Activated CD4-positive, CD25-positive, alpha-beta regulatory T cell treated with anti-CD3 and anti-CD28 coated beads, Interleukin-2, amount 50 U/mL, for 24 hours (primary cell): Measurements from ENCODE around the gene NBEAL2.
A peak's percentile ranks its signal among the peaks of the same experiment; 100 is the strongest.
"Not testable (repeated sequence)": the region's sequence is repeated elsewhere in the genome, so short reads cannot be mapped to it uniquely, and the experiment has no call there.

Experiments
- ATAC-seq, 2 donors: fragments of 150-1000 bp; cut with Tn5 transposase; one replicate each; pipeline ENCODE4 v1.10.0; 2021; ENCODE audit warnings: mild to moderate bottlenecking in 1 of 2, moderate library complexity in 1 of 2

The NBEAL2 gene

DNA sequence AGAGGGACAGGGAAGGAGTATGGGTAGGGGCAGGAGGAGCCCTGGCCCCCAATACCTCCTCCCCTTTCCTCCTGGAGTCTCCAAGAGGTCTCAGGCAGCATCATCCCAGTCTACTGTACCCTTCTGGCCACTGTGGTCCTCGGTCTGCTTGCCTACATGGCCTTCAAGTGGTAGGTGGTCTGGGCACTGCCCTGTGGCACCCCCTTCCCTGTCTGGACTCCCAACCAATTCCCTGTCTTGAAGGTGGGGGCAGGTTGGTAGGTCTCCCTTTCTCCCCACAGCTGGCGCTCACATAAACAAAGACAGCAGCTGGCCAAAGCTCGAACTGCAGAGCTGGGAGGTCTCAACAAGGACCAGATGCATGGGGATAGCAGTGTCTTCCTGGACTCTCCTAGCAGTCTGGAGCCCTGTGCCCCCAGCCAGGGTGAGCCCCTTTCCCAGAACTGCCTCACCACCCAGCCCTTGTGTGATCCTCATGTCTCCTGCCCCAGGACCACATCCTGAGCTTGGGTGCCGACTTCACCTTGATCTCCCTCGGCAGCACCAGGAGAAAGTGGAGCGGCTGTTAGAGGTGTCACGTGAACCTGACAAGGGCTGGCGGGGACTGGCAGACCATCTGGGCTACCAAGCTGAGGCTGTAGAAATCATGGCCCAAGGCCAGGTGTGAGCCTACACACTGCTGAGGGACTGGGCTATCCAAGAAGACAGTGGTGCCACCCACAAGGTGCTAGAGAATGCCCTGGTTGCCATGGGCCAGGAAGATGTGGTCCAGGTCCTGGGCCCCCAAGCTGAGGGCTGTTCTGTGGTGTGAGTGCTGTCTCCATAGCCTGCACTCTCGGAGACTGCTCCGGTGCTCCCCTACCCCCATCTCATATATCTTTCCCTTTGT is 33.1 kb downstream of the NBEAL2 start:
- no peak for ATAC-seq

DNA sequence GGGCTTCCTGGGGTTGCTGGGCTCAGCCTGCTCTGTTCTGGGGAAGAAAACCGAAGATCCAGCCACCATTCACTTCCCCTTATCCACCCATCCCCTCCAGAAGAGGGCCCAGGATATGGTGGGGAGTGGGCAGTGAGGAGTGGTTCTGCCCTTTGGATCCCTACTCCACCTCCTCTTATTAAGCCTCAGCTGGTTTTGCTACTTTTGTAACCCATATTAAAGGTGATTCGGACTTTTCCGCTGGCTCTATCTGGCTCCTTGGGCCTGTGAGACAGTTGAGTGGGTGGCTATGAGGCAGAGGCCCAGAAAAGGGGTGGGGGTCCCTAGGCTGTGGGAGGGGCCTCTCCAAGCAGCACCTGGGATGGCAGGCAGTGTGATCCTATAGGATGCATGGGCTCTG is 33.8 kb downstream of the NBEAL2 start:
- no peak for ATAC-seq

DNA sequence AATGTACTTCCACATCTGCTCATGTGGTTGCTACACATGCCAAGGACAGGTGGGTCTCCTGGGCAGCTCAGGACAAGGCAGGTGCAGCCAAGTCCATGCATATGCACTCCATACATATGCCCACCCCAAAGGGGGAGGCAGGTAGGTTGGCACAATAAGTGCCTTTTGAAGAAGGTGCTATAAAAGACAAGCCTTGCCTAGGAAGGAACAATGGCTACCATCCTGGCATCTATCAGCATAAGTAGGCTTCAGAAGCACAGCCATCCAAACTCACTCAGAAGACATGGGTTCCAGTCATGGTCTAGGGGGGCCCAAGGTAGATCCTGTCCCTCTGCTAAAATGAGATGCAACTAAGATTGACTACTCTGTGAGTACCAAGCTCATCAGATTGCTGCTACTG is 34.6 kb downstream of the NBEAL2 start:
- ATAC-seq, result no peak

DNA sequence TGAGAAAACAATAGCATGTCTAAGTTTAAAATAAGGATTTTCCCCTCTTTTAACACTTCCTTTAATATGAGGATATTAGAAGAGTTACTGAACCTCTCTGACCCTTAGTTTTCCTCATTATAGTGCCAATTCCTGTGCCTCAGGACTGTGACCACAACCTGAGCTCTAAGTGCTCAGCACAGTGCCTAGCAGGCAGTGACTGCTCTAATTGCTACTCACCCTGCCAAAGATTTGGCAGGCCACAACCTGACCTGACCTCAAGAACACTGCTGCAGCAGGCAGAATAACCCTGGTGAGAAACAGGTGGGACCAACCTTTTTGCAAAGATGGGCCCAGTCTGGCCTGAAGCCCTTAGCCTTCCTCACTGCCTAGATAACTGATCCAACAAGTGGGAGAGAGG is 35.7 kb downstream of the NBEAL2 start:
- ATAC-seq, result no peak

DNA sequence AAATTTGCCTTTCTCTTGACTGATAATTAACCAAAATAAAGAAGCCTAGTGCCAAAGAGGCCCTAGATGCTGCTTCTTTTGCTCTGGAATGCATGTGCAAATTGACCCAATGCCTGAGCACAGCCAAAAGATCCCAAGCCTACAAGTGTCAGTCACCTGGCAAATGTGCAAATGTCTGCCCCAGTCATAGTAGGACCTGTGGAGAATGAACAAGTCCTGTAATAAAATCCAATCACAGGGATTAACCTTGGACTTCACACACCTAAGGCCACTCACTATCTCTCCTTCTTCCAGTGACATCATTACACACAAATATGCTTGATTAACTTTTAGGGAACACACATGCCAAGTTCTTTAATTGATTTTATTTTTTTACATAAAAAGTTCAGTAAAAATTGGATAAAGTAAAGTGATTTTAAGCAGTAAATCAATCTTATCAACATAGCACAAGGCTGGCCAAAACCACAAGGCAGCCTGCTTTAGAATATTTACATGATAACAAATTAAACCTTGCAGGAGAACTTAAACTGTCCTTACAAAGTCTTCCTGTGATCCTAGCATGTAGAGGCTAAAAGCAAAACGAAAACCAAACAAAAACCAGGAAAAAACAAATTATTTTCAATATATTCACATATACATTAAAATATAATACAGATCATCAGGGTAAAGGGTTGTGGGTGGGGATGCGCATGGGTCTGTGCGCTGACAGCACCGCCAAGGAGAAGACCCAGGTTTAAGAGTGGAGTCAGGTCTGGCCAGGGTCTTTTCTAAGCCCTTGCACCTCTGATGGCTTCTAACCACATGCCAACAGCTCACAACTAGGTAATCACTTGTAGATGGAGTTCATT is 36.8 kb downstream of the NBEAL2 start:
- ATAC-seq, result no peak

DNA sequence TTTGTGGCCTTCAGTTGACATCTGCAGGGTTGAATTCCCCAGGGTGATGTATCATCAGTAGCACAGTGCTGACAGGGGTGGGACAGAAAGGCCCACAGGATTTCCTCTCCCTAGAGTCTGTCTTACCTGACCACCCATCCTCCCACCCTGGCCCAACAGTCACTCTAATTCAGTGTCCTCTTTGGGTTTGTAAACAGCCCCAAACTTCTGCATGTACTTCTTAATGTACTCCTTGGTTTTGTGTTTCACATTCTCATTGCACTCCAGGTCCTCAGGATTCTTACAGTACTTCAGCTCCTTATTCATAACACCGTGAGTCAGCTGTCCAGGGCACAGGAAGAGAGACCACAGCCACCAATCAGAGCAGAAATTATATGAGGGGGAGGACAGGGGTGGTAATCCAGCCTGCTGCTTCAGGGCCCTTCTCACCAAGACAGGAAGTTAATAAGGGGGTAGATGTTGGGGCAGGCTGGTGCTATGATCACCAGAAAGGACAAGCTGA is 37.5 kb downstream of the NBEAL2 start:
- ATAC-seq, result peak; percentile 75 to 77

DNA sequence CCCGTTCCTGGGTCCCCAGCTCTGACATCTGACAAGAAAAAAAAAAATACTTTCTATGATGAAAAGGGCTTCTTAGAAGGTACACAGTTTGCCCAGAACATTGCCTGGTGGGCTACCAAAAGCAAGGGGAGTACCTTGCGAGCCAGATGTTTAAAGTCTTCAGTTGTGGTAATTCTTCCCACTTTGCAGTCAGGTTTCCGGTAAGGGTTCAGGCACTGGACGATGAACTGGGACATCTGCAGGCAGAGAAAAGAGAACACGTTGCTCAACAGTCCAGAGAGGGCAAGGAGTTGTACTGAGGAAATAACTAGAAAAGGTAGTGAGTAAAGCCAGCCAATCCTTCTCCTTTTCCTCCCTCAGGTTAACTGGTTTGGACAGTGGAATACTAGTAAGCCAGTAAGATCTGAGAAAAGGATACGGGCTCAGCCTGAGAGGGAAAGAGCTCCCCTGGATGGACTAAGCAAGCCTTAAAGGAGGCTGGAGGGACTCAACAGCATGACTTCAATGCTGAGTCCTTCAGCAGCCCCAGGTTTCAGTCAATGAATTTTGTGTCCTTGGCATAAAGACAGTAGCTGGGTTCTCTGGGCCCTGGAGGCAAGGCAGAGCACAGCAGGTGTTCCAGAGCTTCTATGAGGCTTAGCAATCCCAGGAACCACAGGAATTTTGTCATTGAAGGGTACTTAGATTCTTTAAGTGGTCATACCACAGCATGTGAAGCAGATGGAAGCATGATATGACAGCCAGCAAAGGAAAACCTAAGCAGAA is 38.2 kb downstream of the NBEAL2 start:
- no peak for ATAC-seq

DNA sequence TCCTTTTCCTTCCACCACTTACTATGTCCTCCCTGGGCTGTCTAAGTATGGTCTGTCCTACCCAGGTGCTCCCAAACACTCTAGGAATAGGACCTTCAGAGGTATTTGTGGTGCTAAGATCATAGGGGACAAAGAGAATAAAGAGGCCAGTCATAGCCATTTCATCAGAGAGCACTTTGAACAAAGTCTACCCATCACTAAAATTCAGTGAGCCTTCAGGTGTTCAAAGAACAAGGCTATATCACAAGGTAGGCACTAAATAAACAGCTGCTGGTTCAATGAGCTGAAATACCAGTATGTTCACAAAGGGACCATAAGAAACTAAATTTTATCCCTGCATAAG is 38.8 kb downstream of the NBEAL2 start:
- ATAC-seq, result no peak

DNA sequence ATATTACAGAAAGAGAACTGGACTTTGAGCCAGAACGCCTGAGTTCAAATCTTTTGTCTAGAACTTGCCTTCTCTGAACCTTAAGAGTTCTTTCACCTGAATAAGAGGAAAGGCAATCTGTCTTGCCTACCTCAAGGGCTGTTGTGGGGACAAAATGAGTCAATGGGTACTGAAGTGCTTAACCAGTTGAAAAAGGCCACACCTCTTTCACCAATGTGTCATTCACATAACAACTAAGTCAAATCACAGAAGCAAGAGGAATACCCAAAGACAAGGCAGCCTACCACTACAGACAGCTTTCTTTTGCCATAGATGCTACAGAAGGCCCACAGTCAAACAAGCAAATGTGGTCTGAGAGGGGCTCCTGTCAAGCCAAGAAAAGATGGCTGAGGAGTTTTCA is 39.7 kb downstream of the NBEAL2 start:
- ATAC-seq, result peak; percentile 88 to 91

DNA sequence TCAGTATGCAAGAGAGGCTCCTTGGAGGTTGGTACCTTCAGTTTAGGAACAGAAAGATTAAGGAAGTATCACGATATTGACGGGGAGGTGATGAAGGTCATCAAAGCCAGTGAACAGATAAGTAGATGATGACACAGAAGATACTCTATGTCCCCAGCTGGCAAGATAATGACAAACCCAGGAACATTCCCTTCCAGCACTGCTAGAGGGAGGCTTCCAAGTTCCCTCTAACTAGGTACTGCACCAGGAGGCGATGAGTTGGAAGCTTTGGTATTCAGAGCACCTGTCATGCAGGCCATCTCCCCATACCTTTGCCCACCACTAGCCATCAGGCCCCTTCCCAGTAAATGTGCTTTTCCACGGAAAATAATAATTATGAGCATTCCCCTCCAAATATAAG is 40.8 kb downstream of the NBEAL2 start:
- ATAC-seq, result no peak

DNA sequence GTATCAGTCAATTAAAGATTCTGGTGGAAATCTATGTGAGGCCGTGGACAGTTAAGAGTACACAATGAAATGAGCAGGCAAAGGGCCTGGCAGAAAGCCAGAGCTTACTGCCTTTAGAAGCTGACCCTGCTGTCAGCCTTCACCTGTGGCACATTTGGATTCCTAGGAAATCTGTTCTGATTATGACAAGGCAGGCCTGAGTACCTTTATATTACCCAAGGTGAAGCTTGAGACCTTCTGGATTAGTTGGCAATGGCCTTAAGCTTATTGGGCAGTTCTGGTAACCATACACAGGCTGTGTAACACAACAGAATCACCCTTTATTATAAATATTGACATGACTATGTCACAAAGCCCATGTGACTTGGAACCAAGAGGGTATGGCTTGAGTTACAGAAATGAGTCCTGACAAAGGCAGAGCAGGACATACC is 43.2 kb downstream of the NBEAL2 start:
- ATAC-seq, result no peak

DNA sequence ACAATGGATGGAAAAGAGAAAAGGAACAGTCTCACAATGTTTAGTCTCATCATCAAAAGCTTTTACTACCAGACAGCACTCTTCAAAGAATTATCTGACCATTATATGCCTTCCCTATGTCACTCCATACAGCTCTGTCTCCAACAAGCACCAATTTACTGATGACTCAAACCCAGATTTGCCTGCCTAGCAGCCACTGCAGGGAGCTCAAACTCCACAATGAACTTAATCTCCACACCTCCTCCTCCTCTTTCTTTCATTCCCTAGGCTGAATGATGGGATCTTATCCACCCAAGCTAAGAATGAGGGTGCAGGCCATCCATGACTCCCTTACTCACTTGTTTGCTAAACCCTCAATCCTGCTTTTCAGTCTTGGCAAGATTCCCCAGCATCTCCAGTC is 45.5 kb downstream of the NBEAL2 start:
- no peak for ATAC-seq

DNA sequence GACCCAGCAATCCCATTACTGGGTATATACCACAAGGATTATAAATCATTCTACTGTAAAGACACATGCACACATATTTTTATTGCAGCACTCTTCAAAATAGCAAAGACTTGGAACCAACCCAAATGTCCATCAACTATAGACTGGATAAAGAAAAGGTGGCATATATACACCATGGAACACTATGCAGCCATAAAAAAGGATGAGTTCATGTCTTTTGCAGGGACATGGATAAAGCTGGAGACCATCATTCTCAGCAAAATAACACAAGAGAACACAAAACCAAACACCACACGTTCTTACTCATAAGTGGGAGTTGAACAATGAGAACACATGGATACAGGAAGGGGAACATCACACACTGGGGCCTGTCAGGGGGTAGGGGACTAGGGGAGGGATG is 47.0 kb downstream of the NBEAL2 start:
- ATAC-seq, result not testable (repeated sequence)

DNA sequence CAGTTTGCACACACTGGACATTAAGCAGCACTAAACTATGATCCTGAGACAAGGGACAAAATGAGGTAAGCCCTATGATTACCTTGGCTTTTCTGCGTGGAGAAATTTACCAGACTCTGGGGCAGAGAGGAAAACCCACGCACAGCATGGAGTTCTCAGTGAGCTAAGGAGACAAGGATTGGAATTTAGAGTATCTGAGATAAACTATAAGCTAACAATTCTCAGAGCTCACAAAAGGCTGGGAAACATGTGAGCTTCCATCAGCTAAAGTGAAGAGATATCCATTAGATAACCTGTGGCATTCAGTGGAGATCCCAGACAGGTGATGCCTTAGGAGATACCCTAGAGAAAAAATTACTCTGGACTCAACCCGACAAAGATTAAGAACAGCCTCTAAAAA is 48.7 kb downstream of the NBEAL2 start:
- no peak for ATAC-seq

DNA sequence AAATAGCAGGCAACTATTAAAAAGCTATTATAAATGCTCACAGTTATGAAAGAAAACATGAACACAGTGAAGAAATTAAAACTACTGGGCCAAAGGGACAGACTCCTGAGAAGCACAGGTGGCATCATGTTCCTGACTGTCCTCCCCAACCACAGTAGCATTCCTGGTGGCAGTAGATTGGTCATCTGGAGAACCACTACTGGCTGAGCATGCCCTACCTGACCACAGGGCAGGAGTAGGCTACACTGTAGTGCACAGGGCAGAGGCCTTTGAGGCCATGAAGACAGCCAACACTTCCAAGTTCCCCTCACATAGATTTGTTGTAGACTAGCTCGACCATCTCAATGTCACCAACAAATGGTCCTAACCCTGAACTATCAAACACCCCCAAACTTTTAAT is 49.2 kb downstream of the NBEAL2 start:
- ATAC-seq, result no peak

DNA sequence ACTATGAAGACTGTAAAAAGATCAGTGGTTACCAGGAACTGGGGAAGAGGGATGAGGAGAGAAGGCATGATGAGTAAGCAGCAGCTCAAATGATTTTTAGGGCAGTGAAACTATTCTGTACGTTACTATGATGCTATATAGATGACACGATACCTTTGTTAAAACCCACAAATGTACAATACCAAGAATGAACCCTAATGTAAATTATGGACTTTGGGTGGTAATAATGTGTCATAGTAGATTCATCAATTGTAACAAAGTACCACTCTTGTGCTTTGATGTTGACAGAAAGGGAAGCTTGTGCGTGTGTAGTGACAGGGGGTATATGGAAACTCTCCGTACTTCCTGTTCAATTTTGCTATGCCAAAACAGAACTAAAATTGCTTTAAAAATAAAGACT is 51.6 kb downstream of the NBEAL2 start:
- ATAC-seq, result peak; percentile 94 to 97

DNA sequence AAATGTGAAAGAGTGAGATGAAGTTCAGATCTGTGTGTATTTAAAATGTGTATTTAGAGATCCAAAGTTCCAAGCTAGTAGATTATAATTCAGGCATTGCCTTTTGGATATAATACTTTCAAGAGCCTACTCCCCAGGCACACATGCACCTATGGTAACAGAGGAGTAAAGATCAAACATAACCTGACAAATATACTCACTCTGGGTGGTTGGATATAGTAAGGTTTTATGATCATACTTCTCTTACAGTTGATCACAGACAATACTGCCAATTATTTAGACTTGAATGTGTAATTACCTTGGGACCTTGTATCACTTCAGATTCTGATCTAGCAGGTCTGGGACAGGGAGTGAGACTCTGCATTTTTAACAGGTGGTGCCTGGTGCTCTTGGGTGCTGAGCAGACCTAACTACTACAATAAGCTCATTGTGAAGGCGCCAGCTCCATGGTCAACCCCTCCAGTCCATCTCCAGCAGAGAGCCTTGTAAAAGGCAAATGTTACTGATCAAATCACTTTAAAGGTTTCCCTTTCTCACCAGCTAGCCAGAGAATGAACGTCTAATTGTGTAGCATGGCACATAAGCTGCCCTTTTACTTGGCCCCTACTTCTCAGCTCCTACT is 55.5 kb downstream of the NBEAL2 start:
- no peak for ATAC-seq

DNA sequence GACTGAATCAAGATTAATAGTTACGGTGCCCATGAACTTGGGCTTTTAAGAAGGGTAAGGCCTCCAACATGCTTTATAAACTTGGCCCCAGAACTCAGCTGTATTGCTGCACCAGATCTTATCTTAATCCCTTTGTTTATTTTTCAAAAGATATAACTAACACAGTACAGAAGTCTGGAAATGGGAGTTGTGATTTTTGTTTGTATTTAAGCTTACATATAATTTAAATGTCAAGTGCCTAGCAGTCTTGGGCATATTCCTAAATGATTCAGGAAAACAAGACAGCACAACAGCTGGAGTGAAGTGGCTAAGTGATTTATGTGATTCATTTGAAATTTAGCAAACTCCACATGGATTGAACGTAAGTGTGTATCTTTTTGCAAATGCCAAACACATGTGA is 56.2 kb downstream of the NBEAL2 start:
- no peak for ATAC-seq

DNA sequence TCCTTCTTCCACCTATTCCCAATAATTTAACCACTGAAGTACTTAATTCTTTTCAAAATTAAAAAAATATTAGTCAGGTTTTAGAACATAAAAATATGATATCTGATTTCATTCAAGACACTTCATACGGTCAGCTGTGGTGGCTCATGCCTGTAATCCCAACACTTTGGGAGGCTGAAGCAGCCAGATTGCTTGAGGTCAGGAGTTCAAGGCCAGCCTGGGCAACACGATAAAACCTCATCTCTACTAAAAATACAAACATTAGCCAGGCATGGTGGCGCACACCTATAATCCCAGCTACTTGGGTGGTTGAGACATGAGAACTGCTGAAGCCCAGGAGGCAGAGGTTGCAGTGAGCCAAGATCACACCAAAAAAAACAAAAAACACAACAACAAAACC is 56.7 kb downstream of the NBEAL2 start:
- no peak for ATAC-seq

DNA sequence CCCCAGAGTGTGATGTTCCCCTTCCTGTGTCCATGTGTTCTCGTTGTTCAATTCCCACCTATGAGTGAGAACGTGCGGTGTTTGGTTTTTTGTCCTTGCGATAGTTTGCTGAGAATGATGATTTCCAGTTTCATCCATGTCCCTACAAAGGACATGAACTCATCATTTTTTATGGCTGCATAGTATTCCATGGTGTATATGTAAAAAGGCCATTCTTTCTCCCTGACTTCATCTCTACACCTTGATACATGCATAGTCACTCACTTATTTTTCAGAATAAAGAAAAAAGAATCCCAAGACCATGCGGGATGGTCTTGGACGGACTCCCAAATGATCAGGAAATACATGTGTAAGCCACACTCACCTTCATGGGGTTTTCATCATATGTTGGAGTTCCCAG is 57.8 kb downstream of the NBEAL2 start:
- not testable (repeated sequence) for ATAC-seq

DNA sequence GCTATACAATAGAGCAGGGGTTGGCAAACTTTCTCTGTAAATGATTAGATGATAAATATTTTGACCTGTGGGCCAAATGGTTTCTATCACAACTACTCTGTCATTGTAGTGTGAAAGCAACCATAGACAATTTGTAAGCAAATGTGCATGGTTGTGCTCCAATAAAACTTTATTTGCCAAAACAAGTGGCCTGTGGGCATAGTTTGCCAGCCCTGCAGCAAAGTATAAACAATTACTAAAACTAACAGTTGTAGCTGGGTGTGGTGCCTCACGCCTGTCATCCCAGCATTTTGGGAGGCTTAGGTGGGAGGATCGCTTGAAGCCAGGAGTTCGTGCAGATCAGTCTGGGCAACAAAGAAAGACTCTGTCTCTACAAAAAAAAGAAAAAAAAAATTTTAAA is 61.6 kb downstream of the NBEAL2 start:
- ATAC-seq, result no peak

DNA sequence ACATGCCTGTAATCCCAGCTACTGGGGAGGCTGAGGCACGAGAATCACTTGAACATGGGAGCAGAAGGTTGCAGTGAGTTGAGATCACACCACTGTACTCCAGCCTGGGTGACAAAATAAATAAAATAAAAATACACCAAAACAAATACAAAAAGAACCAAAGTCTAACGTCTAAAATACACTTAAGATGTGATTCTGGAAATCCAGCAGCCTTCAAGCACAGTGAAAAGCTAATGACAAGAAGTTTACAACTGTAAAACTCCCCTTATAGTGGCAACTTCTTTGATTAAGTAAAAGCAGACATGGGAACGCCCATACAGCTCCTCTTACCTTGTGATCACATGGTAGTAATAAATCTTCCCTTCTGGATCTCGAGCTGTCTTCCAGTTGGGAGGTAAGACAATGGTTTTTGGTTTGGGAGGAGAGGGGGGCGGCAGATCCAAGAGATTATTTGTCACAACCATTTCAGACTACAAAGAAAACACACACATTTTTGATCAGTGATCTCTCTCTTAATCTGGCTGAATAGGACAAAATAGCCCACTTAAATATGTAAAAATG is 62.8 kb downstream of the NBEAL2 start:
- no peak for ATAC-seq
